ENCODE results near the gene POLR1B.
"Not testable (repeated sequence)": the region's sequence is repeated elsewhere in the genome, so short reads cannot be mapped to it uniquely, and the experiment has no call there.

POLR1B gene, protein sequence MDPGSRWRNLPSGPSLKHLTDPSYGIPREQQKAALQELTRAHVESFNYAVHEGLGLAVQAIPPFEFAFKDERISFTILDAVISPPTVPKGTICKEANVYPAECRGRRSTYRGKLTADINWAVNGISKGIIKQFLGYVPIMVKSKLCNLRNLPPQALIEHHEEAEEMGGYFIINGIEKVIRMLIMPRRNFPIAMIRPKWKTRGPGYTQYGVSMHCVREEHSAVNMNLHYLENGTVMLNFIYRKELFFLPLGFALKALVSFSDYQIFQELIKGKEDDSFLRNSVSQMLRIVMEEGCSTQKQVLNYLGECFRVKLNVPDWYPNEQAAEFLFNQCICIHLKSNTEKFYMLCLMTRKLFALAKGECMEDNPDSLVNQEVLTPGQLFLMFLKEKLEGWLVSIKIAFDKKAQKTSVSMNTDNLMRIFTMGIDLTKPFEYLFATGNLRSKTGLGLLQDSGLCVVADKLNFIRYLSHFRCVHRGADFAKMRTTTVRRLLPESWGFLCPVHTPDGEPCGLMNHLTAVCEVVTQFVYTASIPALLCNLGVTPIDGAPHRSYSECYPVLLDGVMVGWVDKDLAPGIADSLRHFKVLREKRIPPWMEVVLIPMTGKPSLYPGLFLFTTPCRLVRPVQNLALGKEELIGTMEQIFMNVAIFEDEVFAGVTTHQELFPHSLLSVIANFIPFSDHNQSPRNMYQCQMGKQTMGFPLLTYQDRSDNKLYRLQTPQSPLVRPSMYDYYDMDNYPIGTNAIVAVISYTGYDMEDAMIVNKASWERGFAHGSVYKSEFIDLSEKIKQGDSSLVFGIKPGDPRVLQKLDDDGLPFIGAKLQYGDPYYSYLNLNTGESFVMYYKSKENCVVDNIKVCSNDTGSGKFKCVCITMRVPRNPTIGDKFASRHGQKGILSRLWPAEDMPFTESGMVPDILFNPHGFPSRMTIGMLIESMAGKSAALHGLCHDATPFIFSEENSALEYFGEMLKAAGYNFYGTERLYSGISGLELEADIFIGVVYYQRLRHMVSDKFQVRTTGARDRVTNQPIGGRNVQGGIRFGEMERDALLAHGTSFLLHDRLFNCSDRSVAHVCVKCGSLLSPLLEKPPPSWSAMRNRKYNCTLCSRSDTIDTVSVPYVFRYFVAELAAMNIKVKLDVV

DNA sequence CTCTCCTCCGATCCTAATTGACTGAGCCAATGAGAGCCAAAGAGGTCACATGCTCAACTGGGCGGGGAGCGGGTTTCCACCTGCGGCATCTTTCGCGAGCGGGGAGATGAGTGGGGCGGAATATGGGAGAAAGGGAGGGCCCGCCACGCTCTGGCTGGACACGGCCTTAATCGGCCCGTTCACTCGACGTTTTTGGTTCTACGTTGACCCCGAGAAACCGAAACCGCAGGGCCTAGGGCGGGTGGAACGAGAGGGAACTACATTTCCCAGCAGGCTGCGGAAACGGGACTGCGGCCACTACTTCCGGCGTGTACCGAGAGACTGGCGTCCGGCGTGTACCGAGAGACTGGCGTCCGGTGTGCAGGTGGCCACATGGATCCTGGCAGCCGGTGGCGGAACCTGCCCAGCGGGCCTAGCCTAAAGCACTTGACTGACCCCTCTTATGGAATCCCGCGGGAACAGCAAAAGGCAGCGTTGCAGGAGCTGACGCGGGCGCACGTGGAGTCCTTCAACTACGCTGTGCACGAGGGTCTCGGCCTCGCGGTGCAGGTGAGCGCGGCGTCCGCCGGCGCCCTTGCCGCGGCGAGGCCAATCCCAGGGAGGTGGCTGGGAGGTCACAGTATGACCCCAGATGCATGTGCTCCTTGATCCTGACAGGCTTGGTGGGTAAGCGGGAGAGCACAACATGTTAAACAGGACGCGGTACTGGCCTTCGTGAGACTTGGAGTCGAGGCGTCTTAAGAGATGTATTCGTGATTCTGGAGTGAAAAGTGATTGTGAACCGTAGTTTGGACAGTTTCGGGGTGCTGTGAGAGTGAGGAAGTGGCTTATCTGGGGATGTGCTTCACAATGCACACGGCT lies at the start of gene POLR1B:
Gene POLR1B, plus strand, starts transcription at position 343 of the 861 bp plus-strand sequence. Its CDS starts 30 bp downstream, at position 373.
- peak; percentile 88 for DNase-seq (ENCODE audit: low spot score)

- no peak for DNase-seq (ENCODE audit: low spot score)
These were observed 49.2 kb upstream of the POLR1B start for GRCh38 chr2:112493048-112493447.

DNA sequence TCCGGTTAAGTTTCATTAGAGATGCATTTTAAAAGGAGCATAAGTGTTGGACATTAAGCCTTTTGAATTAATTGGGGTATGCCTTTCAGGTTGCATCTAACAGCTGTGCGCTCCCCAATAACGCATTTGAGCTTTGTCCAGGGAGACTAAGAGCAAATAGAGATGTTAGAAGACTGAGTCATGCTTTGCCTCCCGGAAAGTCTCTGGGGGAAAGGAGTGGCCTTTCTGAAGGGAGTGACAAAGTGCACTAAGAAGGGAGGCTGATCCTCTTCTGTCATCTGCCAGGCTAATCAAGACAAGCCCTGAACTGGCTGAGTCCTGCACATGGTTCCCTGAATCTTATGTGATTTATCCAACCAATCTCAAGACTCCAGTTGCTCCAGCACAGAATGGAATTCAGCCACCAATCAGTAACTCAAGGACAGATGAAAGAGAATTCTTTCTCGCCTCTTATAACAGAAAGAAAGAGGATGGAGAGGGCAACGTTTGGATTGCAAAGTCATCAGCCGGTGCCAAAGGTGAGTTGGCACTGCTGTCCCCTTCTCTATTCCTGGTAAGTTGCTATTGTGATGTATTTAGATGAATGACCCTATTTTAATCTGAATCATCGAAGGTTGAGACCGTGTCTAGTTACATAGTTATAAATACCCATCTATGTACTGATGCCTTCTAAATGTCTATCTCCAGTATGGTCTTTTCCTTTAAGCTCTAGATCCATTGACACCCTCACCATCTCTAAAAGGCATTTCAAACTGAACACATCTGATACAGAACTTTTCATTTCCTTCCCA lies 48.2 kb upstream of the POLR1B start:
- DNase-seq (ENCODE audit: low spot score) = no peak

- DNase-seq (ENCODE audit: low spot score) = no peak
These were observed 47.4 kb upstream of the POLR1B start for GRCh38 chr2:112494828-112495227.

DNA sequence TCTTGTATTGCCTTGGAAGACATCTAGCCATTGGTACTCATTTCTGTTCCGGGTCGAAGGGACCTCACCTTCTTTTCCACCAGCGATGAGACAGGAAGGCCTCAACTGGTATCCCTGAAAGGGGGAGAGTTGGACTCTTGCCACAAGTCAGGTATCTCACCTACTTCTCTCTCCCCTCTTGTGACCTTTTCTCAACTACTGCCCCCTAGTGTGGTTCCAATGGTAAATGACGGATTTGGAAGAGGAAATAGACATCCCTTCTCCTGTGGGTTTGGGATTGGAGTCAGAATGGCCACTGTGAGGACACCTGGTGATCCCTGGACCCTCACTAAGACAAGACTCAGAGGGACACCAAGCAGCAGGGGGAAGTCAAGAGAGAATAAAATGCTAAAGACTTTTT lies 46.4 kb upstream of the POLR1B start:
- DNase-seq (ENCODE audit: low spot score) = not testable (repeated sequence)

GRCh38 chr2:112500850-112501484 lies 41.3 kb upstream of the POLR1B start:
- DNase-seq (ENCODE audit: low spot score) = not testable (repeated sequence)

DNA sequence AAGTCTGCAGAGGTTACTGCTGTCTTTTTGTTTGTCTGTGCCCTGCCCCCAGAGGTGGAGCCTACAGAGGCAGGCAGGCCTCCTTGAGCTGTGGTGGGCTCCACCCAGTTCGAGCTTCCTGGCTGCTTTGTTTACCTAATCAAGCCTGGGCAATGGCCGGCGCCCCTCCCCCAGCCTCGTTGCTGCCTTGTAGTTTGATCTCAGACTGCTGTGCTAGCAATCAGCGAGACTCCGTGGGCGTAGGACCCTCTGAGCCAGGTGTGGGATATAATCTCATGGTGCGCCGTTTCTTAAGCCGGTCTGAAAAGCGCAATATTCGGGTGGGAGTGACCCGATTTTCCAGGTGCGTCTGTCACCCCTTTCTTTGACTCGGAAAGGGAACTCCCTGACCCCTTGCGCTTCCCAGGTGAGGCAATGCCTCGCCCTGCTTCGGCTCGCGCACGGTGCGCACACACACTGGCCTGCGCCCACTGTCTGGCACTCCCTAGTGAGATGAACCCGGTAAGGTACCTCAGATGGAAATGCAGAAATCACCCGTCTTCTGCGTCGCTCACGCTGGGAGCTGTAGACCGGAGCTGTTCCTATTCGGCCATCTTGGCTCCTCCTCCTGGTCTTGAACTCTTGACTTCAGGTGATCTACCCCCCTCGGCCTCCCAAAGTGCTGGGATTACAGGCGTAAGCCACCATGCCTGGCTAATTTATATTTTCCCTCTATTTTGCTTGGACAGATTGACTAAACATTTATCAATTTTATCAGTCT lies 32.8 kb upstream of the POLR1B start:
- DNase-seq (ENCODE audit: low spot score) = not testable (repeated sequence)

DNA sequence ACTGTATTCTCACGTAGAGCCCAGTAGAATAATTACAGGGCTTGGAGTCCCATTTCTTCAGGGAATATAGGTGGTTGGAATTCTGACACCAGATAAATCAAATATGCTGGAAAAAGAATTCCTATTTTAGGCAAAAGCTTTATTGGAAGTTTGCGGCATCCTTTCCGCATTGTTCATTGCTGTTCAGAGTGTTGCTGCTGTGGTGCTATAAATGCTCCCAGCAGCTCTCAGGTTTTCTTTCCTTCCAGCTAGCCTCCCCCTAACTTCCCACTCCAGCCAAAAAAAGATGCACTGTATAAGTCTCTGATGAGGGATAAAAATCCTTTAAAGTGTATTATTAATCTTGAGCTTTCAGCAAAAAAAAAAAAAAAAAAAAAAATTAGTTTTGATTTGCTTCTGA lies 25.5 kb upstream of the POLR1B start:
- no peak for DNase-seq (ENCODE audit: low spot score)

DNA sequence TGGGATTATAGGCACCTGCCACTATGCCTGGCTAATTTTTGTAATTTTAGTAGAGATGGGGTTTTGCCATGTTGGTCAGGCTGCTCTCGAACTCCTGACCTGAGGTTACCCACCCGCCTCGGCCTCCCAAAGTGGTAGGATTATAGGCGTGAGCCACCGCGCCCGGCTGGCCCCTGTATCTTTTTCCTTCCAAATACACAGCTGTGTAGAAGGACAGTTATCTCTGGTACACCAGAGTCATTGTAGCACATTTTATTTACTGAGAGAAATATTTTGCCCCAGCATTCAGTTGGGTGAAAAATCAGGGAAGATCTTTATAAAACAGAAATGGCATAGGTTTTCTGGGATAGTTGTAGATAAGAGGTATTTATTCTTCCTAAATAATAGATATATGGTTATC lies 23.5 kb upstream of the POLR1B start:
- no peak for DNase-seq (ENCODE audit: low spot score)

- no peak for DNase-seq (ENCODE audit: low spot score)
These were observed 22.8 kb upstream of the POLR1B start for GRCh38 chr2:112519506-112519905.

DNA sequence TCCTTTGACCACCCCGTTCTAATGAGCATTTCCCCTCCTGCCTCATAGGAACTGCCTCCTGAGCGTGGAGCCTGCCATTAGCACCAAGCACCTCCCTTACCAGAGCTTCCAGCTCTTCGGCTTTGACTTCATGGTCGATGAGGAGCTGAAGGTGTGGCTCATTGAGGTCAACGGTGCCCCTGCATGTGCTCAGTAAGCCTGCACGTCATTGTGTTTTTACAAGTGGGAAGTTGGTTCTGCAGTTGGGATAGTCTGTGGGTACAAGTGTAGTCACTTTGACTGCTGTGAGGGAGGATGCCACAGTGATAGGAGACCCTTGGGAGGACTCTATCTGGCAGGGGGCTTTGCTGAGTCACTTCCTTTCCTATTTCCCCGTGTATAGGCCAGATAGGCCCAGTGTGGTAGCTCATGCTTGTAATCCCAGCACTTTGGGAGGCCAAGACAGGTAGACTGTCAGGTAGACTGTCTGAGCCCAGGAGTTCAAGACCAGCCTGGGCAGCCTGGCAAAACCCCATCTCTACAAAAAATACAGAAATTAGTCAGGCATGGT lies 22.0 kb upstream of the POLR1B start:
- DNase-seq (ENCODE audit: low spot score) = no peak

GRCh38 chr2:112523291-112523777 lies 18.9 kb upstream of the POLR1B start:
- no peak for DNase-seq (ENCODE audit: low spot score)

DNA sequence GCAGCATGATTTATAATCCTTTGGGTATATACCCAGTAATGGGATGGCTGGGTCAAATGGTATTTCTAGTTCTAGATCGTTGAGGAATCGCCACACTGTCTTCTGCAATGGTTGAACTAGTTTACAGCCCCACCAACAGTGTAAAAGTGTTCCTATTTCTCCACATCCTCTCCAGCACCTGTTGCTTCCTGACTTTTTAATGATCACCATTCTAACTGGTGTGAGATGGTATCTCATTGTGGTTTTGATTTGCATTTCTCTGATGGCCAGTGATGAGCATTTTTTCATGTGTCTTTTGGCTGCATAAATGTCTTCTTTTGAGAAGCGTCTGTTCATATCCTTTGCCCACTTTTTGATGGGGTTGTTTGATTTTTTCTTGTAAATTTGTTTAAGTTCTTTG lies 18.0 kb upstream of the POLR1B start:
- DNase-seq (ENCODE audit: low spot score) = not testable (repeated sequence)

GRCh38 chr2:112528541-112528940 lies 13.7 kb upstream of the POLR1B start:
- no peak for DNase-seq (ENCODE audit: low spot score)

- no peak for DNase-seq (ENCODE audit: low spot score)
These were observed 12.5 kb upstream of the POLR1B start for GRCh38 chr2:112529757-112530156.

DNA sequence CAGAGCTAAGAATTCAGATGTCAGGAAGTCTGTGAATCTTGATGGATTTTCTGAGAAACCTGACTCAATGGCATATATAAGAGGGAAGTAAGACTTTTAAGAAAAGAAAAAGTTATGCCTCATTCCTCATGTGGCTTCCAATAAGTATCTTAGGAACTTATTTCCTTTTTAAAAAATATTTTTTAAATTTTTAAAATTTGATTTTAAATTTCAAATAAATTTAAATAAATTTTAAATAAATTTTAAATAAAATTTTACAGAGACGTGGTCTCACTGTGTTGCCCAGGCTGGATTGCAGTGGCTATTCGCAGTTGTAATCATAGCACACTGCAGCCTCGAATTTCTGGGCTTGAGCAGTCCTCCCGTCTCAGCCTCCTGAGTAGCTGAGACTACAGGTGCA lies 11.5 kb upstream of the POLR1B start:
- no peak for DNase-seq (ENCODE audit: low spot score)

GRCh38 chr2:112534826-112535225 lies 7.4 kb upstream of the POLR1B start:
- DNase-seq (ENCODE audit: low spot score) = no peak

- DNase-seq (ENCODE audit: low spot score) = not testable (repeated sequence)
These were observed 5.6 kb upstream of the POLR1B start for GRCh38 chr2:112536665-112537064.

DNA sequence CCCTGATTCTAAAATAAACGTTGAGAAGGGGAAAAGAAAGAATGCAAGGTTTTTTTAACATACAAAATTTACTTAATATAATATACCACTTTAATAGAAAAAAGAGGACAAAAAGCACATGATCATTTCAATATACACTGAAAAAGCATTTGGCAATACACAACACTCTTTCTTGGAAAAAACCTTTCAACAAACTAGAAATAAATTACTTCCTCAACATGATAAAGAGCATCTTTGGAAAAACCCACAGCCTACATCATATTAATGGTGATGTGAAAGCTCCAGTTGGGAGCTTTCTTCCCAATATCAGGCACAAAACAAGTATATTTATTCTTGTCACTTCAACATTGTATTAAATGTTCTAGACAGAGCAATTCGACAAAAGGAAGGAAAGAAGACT lies 3.0 kb upstream of the POLR1B start:
- DNase-seq (ENCODE audit: low spot score) = no peak
